Naive thymus-derived CD4-positive, alpha-beta T cell (primary cell): ENCODE results near the gene RASAL2. TPM values are rescaled to one million over a fixed set of nuclear protein-coding genes. Genes with fewer than 3 reads are reported as not detected.
A peak's percentile ranks its signal among the peaks of the same experiment; 100 is the strongest.

ENCODE experiments used
- ATAC-seq: fragments of 150-1000 bp; cut with Tn5 transposase; 2 replicates; pipeline ENCODE4 v1.10.0; 2021; ENCODE audit warnings: mild to moderate bottlenecking, moderate library complexity
- CTCF ChIA-PET: fragments of 350-600 bp; sonication (Branson Sonifier 250); formaldehyde crosslinking; loops from one replicate; lab custom pipeline; 2021; ENCODE audit warnings: antibody characterized with exemption; lab: Charles Lee
- POLR2A ChIA-PET: fragments of 350-600 bp; sonication (Branson Sonifier 250); formaldehyde crosslinking; loops from one replicate; lab custom pipeline; 2021; ENCODE audit warnings: antibody characterized with exemption, inconsistent platforms; lab: Charles Lee
- DNase-seq, 9 donors: peaks; one replicate each; pipeline versions ENCODE4 v3.0.0 to v3.0.0-alpha.2; 2020 to 2022; ENCODE audit warnings: mixed read lengths in 1 of 9
- H3K27ac ChIP-seq: one replicate; pipeline ENCODE4 v1.7.0; 2013; ENCODE audit warnings: mild to moderate bottlenecking, low read depth, low read length, moderate library complexity
- H3K27me3 ChIP-seq, 2 donors: one replicate each; pipeline ENCODE4 v1.7.0; 2013; ENCODE audit warnings: low read length in 2 of 2, mild to moderate bottlenecking in 2 of 2, moderate library complexity in 2 of 2; ENCODE audit not compliant: control insufficient read depth in 2 of 2, insufficient read depth in 2 of 2
- H3K36me3 ChIP-seq, 3 experiments: 1 replicate in 2 of 3; 2 replicates in 1 of 3; pipeline ENCODE4 v1.7.0; 2013; ENCODE audit warnings: low read length in 3 of 3, mild to moderate bottlenecking in 3 of 3, moderate library complexity in 1 of 3; ENCODE audit not compliant: insufficient read depth in 3 of 3, control insufficient read depth in 2 of 3
- H3K4me1 ChIP-seq, 2 donors: one replicate each; pipeline ENCODE4 v1.7.0; 2013; ENCODE audit warnings: low read length in 2 of 2, mild to moderate bottlenecking in 2 of 2, moderate library complexity in 1 of 2; ENCODE audit not compliant: control insufficient read depth in 2 of 2, insufficient read depth in 2 of 2
- H3K4me3 ChIP-seq: 2 replicates; pipeline ENCODE4 v1.7.0; 2013; ENCODE audit warnings: mild to moderate bottlenecking, low read length
- H3K9me3 ChIP-seq, 3 experiments: 1 replicate in 2 of 3; 2 replicates in 1 of 3; pipeline ENCODE4 v1.7.0; 2013; ENCODE audit warnings: low read length in 3 of 3; ENCODE audit not compliant: control insufficient read depth in 2 of 3
- H3K27ac Mint-ChIP-seq, 9 donors: one replicate each; pipeline ENCODE4 v1.8.0; 2020 to 2022; ENCODE audit warnings: mixed read lengths in 9 of 9, mild to moderate bottlenecking in 8 of 9, moderate library complexity in 5 of 9, inconsistent platforms in 2 of 9
- H3K27me3 Mint-ChIP-seq, 5 donors: one replicate each; pipeline ENCODE4 v1.8.0; 2021 to 2022; ENCODE audit warnings: mixed read lengths in 5 of 5, mild to moderate bottlenecking in 1 of 5
- H3K36me3 Mint-ChIP-seq, 5 donors: one replicate each; pipeline ENCODE4 v1.8.0; 2020 to 2022; ENCODE audit warnings: mixed read lengths in 5 of 5, mild to moderate bottlenecking in 3 of 5, inconsistent platforms in 1 of 5
- H3K4me1 Mint-ChIP-seq, 7 donors: one replicate each; pipeline ENCODE4 v1.8.0; 2020 to 2022; ENCODE audit warnings: mixed read lengths in 7 of 7, mild to moderate bottlenecking in 3 of 7, inconsistent platforms in 1 of 7
- H3K4me3 Mint-ChIP-seq, 10 donors: one replicate each; pipeline ENCODE4 v1.8.0; 2020 to 2022; ENCODE audit warnings: mild to moderate bottlenecking in 10 of 10, mixed read lengths in 10 of 10, moderate library complexity in 6 of 10, inconsistent platforms in 2 of 10
- H3K9me3 Mint-ChIP-seq, 11 donors: one replicate each; pipeline ENCODE4 v1.8.0; 2020 to 2022; ENCODE audit warnings: mixed read lengths in 11 of 11, mild to moderate bottlenecking in 4 of 11, inconsistent platforms in 1 of 11, moderate library complexity in 1 of 11
- intact Hi-C, 2 donors: fragments of 100-400 bp; cut with micrococcal nuclease; formaldehyde crosslinking; loops; one replicate each; pipeline ENCODE4 v1.15.1; 2023
- polyA plus RNA-seq, 2 donors: library from polyadenylated mRNA; unstranded; fragments of 300-500 nt; fragmentation: Illumina TruSeq; gene quantifications; one replicate each; pipeline ENCODE4 v1.2.3, GENCODE V29; 2021
- total RNA-seq, 6 experiments: library from RNA in 5 of 6; stranded (reverse) in 5 of 6; gene quantifications; 1 replicate in 5 of 6; 2 replicates in 1 of 6; pipeline ENCODE4 v1.2.3 and lab custom pipeline; 2021 to 2026

RASAL2 gene
- total RNA-seq (under 1 TPM in 4 of 5 experiments, not detected in 1; 0.11 to 0.69 (median 0.15) TPM), polyA plus RNA-seq (not detected), total RNA-seq (lab: John Stamatoyannopoulos, UW) (not detected)

- intact Hi-C loops = no loop called here
- Histone ChIP-seq H3K4me3 (no peak within 1 kb of the TSS), H3K9me3 (no peaks in the 10 kb centered on the region), H3K27me3 (peaks cover 0 to 17% of the 10 kb centered on the region in 2 donors), H3K27ac (no peak within 1 kb of the TSS), H3K36me3 (no peaks in the 10 kb centered on the region), H3K4me1 (no peaks in the 10 kb centered on the region)
- H3K36me3 Mint-ChIP-seq = peaks cover 0 to 7% (median under 1%) of the 10 kb centered on the region in 5 donors
- peak within 1 kb of the TSS; percentile 60 to 84 (median 75) for H3K4me3 Mint-ChIP-seq
- peak in 2 of 9 donors; percentile 11 to 21 for DNase-seq
- H3K27ac Mint-ChIP-seq = no peak within 1 kb of the TSS
- ChIA-PET CTCF (no interaction called here), POLR2A (no interaction called here)
- peaks cover 2 to 45% (median 14%) of the 10 kb centered on the region in 11 donors for H3K9me3 Mint-ChIP-seq
- H3K4me1 Mint-ChIP-seq = peaks cover 8 to 26% (median 19%) of the 10 kb centered on the region in 7 donors
- ATAC-seq = peak; percentile 45
- peaks cover 44 to 82% (median 67%) of the 10 kb centered on the region in 5 donors for H3K27me3 Mint-ChIP-seq
Measured at GRCh38 chr1:178093951-178094738, at the start of gene RASAL2. Gene RASAL2, plus strand, starts transcription at chr1:178094104. Its CDS starts 389 bp downstream, at chr1:178094493.

DNA sequence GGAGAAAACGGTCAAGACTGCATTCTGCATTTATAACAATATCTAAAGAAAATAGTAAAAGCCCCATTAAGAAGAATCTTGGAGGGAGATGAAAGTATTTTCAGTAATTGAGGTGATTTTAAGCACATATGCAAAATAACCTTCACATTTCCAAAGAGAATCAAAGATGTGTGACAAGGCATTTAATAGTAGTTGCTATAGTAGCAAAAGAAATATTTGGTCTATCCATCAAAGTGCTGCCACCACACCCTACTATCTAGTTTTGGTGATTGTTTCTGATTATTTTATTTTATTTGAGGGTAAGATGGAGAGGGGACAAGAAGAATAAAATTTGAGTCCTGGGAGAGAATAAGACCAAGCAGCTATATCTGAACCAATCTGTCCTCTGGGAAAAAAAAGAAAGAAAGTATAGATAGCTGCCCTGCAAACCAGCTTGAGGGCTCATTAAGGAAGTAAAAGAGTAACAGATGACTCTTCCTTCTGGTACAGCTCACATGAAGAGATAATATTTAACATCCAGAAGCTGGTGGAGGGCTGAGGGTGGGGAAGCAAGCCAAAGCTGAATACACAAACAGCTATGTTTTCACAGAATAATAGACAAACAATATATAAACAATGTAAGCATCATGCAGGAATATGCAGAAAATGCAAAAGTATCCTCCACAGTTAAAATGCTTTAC lies 47.2 kb upstream of the RASAL2 start:
- Histone ChIP-seq H3K36me3 (no peaks in the 10 kb centered on the region), H3K27me3 (no peaks in the 10 kb centered on the region), H3K4me1 (no peaks in the 10 kb centered on the region), H3K4me3 (no peak overlapping the region), H3K9me3 (no peaks in the 10 kb centered on the region), H3K27ac (no peak overlapping the region)
- Mint-ChIP-seq H3K4me3 (no peak overlapping the region), H3K4me1 (no peaks in the 10 kb centered on the region), H3K36me3 (no peaks in the 10 kb centered on the region), H3K9me3 (peaks cover 0 to 4% (median under 1%) of the 10 kb centered on the region in 11 donors), H3K27ac (no peak overlapping the region), H3K27me3 (peaks cover 0 to 6% (median 0%) of the 10 kb centered on the region in 5 donors)
- DNase-seq (no peak), ATAC-seq (no peak)
- intact Hi-C loops = no loop called here
- CTCF ChIA-PET = no interaction called here
- POLR2A ChIA-PET = no interaction called here

DNA sequence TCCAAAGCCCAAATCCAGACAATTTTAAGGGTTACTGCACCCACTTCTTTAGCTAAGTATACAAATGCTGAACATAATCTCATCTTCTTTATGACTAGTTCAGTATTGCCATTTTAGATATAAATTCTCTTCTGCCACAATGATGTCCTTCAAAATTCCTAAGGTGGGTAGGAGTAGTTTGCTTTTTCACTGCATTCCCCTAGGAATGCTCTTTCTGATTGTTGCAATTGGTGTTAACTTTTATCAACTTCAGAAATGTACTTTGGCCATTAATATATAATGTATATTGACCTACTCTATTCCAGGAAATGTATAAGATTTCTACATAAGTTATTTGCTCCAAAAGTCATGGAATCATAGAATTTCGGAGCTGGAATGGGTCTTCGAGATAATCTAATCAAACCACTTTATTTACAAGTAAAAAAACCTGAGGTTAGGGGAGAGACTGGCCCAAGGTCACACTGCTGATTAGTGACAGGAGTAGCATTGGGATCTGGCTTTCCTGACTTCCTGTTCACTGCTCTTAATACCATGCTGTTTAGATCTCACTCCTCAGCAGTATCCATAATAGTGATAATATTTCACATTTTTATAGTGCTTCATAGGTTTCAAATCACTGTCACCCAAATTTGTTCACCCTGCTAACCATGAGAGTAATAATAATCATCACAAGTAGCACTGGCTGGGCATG lies 46.4 kb upstream of the RASAL2 start:
- CTCF ChIA-PET = no interaction called here
- Histone ChIP-seq H3K27me3 (no peaks in the 10 kb centered on the region), H3K9me3 (no peaks in the 10 kb centered on the region), H3K36me3 (no peaks in the 10 kb centered on the region), H3K27ac (no peak overlapping the region), H3K4me3 (no peak overlapping the region), H3K4me1 (no peaks in the 10 kb centered on the region)
- no peaks in the 10 kb centered on the region for H3K36me3 Mint-ChIP-seq
- H3K4me3 Mint-ChIP-seq = no peak overlapping the region
- DNase-seq = no peak
- no peaks in the 10 kb centered on the region for H3K4me1 Mint-ChIP-seq
- intact Hi-C loops = no loop called here
- ATAC-seq = no peak
- peaks cover 0 to 7% (median 0%) of the 10 kb centered on the region in 5 donors for H3K27me3 Mint-ChIP-seq
- H3K27ac Mint-ChIP-seq = no peak overlapping the region
- POLR2A ChIA-PET = no interaction called here
- peaks cover 0 to 4% (median 0%) of the 10 kb centered on the region in 11 donors for H3K9me3 Mint-ChIP-seq

DNA sequence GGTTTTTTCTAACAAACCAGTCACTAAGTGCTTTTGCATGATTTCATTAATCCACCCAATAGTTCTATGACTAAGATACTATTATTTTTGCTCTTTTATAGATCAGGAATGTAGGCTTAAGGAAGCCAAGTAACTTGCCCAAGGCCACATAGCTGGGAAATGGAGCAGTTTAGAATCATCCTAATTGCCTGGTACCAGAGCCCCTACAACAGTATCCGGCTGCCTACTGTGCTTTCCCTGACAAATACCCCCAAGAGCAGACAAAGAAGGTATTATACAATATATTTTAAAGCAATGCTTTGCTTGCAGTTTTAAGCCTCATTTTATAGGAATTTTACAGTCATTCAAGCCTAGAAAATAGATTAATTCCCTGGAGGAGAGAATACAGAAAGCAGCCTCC lies 45.5 kb upstream of the RASAL2 start:
- H3K36me3 ChIP-seq = no peaks in the 10 kb centered on the region
- Mint-ChIP-seq H3K27ac (no peak overlapping the region), H3K36me3 (no peaks in the 10 kb centered on the region), H3K4me3 (no peak overlapping the region), H3K9me3 (peaks cover 0 to 4% (median 0%) of the 10 kb centered on the region in 11 donors), H3K27me3 (peaks cover 0 to 8% (median 0%) of the 10 kb centered on the region in 5 donors), H3K4me1 (peaks cover 0 to 1% (median 0%) of the 10 kb centered on the region in 7 donors)
- no peaks in the 10 kb centered on the region for H3K4me1 ChIP-seq
- ATAC-seq (no peak), DNase-seq (no peak)
- H3K27me3 ChIP-seq = no peaks in the 10 kb centered on the region
- ChIA-PET CTCF (no interaction called here), POLR2A (no interaction called here)
- H3K27ac ChIP-seq = no peak overlapping the region
- H3K4me3 ChIP-seq = no peak overlapping the region
- intact Hi-C loops = no loop called here
- no peaks in the 10 kb centered on the region for H3K9me3 ChIP-seq

GRCh38 chr1:178048883-178049282 lies 45.0 kb upstream of the RASAL2 start:
- Histone ChIP-seq H3K27me3 (no peaks in the 10 kb centered on the region), H3K4me3 (no peak overlapping the region), H3K27ac (no peak overlapping the region), H3K4me1 (no peaks in the 10 kb centered on the region), H3K9me3 (no peaks in the 10 kb centered on the region), H3K36me3 (no peaks in the 10 kb centered on the region)
- ChIA-PET CTCF (no interaction called here), POLR2A (no interaction called here)
- DNase-seq = no peak
- Mint-ChIP-seq H3K27ac (no peak overlapping the region), H3K4me3 (no peak overlapping the region), H3K27me3 (peaks cover 0 to 8% (median 0%) of the 10 kb centered on the region in 5 donors), H3K9me3 (peaks cover 0 to 4% (median 0%) of the 10 kb centered on the region in 11 donors), H3K4me1 (peaks cover 0 to 1% (median 0%) of the 10 kb centered on the region in 7 donors), H3K36me3 (no peaks in the 10 kb centered on the region)
- intact Hi-C loops = no loop called here
- no peak for ATAC-seq

GRCh38 chr1:178050084-178050483 lies 43.8 kb upstream of the RASAL2 start:
- Mint-ChIP-seq H3K4me1 (peaks cover 0 to 1% (median 0%) of the 10 kb centered on the region in 7 donors), H3K4me3 (no peak overlapping the region), H3K9me3 (peaks cover 0 to 6% (median 0%) of the 10 kb centered on the region in 11 donors), H3K36me3 (no peaks in the 10 kb centered on the region), H3K27ac (no peak overlapping the region), H3K27me3 (peaks cover 0 to 8% (median 0%) of the 10 kb centered on the region in 5 donors)
- Histone ChIP-seq H3K27me3 (no peaks in the 10 kb centered on the region), H3K9me3 (no peaks in the 10 kb centered on the region), H3K36me3 (no peaks in the 10 kb centered on the region), H3K27ac (no peak overlapping the region), H3K4me1 (no peaks in the 10 kb centered on the region), H3K4me3 (no peak overlapping the region)
- ChIA-PET CTCF (no interaction called here), POLR2A (no interaction called here)
- intact Hi-C loops = no loop called here
- ATAC-seq (no peak), DNase-seq (no peak)
